ENCODE results near the gene GOT2. TPM values are rescaled to one million over a fixed set of nuclear protein-coding genes. Genes with fewer than 3 reads are reported as not detected.

Gene GOT2
- total RNA-seq, 6 experiments from 2014 or later, result 117 to 196 (median 169) TPM

DNA sequence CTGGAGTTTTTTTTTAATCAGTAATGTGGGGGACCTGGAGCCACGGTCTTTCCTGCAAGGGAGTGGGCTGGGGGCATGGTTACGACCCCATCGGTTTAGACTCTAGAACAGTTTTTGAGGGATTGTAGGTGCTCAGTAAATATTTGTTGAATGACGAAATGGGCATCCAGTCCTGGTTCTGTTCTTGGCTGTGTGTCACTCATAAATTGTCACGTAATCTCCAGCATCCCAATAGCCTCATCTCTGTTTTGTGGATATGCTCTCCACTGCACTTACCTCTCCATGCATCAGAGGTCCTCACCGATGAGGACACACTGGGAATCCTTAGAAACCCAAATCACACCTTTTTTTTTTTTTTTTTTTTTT lies 49.0 kb downstream of the GOT2 start:
- ATAC-seq (peak; percentile 72 to 76 (median 74)), DNase-seq (no peak)
- Histone ChIP-seq H3K36me3 (peaks cover 0 to 2% (median 0%) of the 10 kb centered on the region in 4 donors), H3K4me3 (peak overlapping the region; percentile 85 to 98 (median 85)), H3K4me1 (peaks cover 0 to 11% (median 2%) of the 10 kb centered on the region in 4 donors), H3K27ac (peak overlapping the region; percentile 75 to 83 (median 77)), H3K27me3 (no peaks in the 10 kb centered on the region), H3K9me3 (no peaks in the 10 kb centered on the region)
- TF ChIP-seq POLR2A (IDR thresholded peaks at IDR 0.05), result no peak
- TF ChIP-seq, protein P1, sequence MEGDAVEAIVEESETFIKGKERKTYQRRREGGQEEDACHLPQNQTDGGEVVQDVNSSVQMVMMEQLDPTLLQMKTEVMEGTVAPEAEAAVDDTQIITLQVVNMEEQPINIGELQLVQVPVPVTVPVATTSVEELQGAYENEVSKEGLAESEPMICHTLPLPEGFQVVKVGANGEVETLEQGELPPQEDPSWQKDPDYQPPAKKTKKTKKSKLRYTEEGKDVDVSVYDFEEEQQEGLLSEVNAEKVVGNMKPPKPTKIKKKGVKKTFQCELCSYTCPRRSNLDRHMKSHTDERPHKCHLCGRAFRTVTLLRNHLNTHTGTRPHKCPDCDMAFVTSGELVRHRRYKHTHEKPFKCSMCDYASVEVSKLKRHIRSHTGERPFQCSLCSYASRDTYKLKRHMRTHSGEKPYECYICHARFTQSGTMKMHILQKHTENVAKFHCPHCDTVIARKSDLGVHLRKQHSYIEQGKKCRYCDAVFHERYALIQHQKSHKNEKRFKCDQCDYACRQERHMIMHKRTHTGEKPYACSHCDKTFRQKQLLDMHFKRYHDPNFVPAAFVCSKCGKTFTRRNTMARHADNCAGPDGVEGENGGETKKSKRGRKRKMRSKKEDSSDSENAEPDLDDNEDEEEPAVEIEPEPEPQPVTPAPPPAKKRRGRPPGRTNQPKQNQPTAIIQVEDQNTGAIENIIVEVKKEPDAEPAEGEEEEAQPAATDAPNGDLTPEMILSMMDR (IDR thresholded peaks at IDR 0.05), result no peak
- WGBS (ENCODE audit: insufficient coverage, low coverage, low lambda C conversion rate, missing lambda C conversion rate), result 20% methylated on average over 5 of the region's 6 CpGs
- intact Hi-C loops (cut with DNase I), result loop anchor here in 1 of 2 donors (10.0 kb wide), 1 partner anchor 50 kb away; the partner anchor contains the start of gene GOT2

DNA sequence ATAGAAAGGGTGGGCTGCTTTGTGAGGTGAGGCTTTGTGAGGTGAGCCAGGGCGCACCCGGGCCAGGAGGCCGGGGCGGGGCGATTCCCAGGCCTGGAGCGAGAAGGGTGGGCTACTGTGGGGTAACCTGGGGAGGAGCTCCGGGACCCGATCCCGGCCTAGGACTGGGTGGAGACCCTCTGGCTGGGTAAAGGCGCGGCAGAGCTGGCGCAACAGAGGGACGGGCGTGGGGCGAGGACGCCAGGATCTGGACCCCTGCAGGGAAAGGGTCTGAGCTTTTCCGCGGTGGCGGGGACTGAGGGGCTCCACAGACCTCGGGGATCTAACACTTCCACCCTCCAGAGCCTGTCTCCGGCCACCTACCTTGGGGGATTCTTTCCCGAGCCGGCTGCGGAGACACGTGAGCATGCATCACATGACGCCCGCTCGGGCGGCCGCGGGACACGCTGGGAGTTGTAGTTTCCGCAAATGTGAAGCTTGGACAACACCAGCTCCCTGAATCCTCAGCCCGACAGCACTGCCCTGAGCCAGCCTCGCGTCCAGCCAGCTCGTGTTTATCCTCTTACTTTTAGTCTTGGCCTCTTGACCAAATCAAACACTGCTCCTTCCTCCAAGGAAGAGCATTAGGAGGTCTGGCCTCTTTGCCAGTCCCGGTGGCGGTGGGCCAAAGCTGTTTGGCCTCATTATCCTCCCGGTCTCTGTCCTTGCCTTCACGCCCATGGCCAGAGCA lies 49.6 kb downstream of the GOT2 start, which contains the start of gene SLC38A7:
SLC38A7 (minus strand) TSS at position 417 of the 730 bp plus-strand sequence. CDS start 4,644 bp downstream, outside the sequence.
- peaks cover 0 to 2% (median 0%) of the 10 kb centered on the region in 4 donors for H3K36me3 ChIP-seq
- peaks cover 0 to 11% (median 2%) of the 10 kb centered on the region in 4 donors for H3K4me1 ChIP-seq
- H3K27me3 ChIP-seq, result no peaks in the 10 kb centered on the region
- ATAC-seq (peak; percentile 92 to 95 (median 94)), DNase-seq (peak; percentile 90 to 92 (median 91))
- intact Hi-C loops (cut with DNase I), result loop anchor here in 1 of 2 donors (10.0 kb wide), 1 partner anchor 50 kb away; the partner anchor contains the start of gene GOT2
- H3K4me3 ChIP-seq, result peak within 1 kb of the TSS; percentile 85 to 98 (median 85)
- TF ChIP-seq POLR2A (IDR thresholded peaks at IDR 0.05), result no peak
- TF ChIP-seq, protein P1 (IDR thresholded peaks at IDR 0.05), result no peak
- H3K27ac ChIP-seq, result peak within 1 kb of the TSS; percentile 75 to 83 (median 77)
- H3K9me3 ChIP-seq, result no peaks in the 10 kb centered on the region
- 5% methylated on average over 12 of the region's 41 CpGs for WGBS (ENCODE audit: insufficient coverage, low coverage, low lambda C conversion rate, missing lambda C conversion rate)

DNA sequence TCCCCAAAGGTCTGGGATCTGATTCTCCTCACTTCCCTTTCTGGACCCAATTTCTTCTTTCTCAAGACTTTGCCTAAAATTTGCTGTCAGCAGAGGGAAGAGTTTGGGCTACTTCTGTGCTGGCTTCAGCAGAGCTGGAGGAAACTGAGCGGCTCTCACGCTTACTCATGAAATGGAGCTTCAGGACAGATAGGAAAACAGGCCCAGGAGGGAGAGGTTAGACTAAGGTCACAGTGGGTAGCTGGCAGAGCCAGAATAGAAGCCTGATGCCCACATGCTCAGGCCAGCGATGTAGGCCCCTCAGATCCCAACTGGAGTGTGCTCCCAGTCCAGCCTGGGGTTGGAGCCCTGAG lies 50.1 kb downstream of the GOT2 start:
- TF ChIP-seq, protein P1 (IDR thresholded peaks at IDR 0.05), result no peak
- TF ChIP-seq POLR2A (IDR thresholded peaks at IDR 0.05), result no peak
- peak overlapping the region; percentile 75 to 83 (median 77) for H3K27ac ChIP-seq
- H3K27me3 ChIP-seq, result no peaks in the 10 kb centered on the region
- no peaks in the 10 kb centered on the region for H3K9me3 ChIP-seq
- H3K4me3 ChIP-seq, result peak overlapping the region; percentile 85 to 98 (median 85)
- peaks cover 0 to 2% (median 0%) of the 10 kb centered on the region in 4 donors for H3K36me3 ChIP-seq
- peak in 1 of 3 donors; percentile 21 for DNase-seq
- peak; percentile 29 to 49 (median 32) for ATAC-seq
- H3K4me1 ChIP-seq, result peaks cover 0 to 11% (median 2%) of the 10 kb centered on the region in 4 donors
- intact Hi-C loops (cut with DNase I), result loop anchor here in 1 of 2 donors (10.0 kb wide), 1 partner anchor 51 kb away; the partner anchor contains the start of gene GOT2
- WGBS (ENCODE audit: insufficient coverage, low coverage, low lambda C conversion rate, missing lambda C conversion rate), result 4% methylated on average over 3 of the region's 3 CpGs

DNA sequence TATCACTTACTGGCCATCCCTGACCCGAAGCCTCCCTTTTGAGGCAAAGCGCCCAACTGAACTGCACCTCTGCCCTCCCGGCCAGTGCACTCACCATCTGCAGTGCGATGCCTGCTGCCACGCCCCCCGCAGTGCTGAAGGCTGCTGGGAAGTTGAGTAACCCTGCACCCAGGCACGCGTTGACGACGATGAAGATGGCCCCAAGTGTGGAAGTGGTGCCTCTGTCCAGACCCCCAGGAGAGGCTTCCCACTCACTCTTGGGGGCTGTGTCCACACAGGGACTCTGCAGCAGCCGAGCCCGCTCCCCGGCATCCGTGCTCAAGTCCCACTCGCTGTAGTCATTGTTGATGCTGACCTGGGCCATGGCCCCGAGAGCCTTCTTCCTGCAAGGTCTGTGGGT lies 54.4 kb downstream of the GOT2 start:
- Histone ChIP-seq H3K4me3 (no peak overlapping the region), H3K27ac (no peak overlapping the region), H3K36me3 (peaks cover 0 to 12% (median under 1%) of the 10 kb centered on the region in 4 donors), H3K27me3 (no peaks in the 10 kb centered on the region), H3K9me3 (no peaks in the 10 kb centered on the region), H3K4me1 (peaks cover 0 to 11% (median 2%) of the 10 kb centered on the region in 4 donors)
- ATAC-seq (peak in 1 of 4 donors; percentile 10), DNase-seq (peak in 1 of 3 donors; percentile 53)
- intact Hi-C loops (cut with DNase I), result loop anchor here (2.0 to 10.0 kb wide), 3 partner anchors 55 to 77 kb away; partner anchors contain the start of gene GOT2 (in 1 of the 2)
- 60% methylated on average over 1 of the region's 16 CpGs for WGBS (ENCODE audit: insufficient coverage, low coverage, low lambda C conversion rate, missing lambda C conversion rate)
- no peak for TF ChIP-seq POLR2A (IDR thresholded peaks at IDR 0.05)
- TF ChIP-seq, protein P1 (IDR thresholded peaks at IDR 0.05), result no peak

Data from right lobe of liver (tissue), 6 donors.